ENCODE measurements around the gene NGF.

The NGF gene

GRCh38 chr1:115283249-115283648, 54.8 kb downstream of the NGF start:
- TF ChIP-seq POLR2AphosphoS5 (IDR thresholded peaks at IDR 0.05; ENCODE audit: low read depth, low read length), result no peak

- TF ChIP-seq SIN3A (IDR thresholded peaks at IDR 0.05; ENCODE audit: borderline replicate concordance, insufficient read depth, low read length) (no peak), POLR2AphosphoS5 (IDR thresholded peaks at IDR 0.05; ENCODE audit: low read depth, low read length) (no peak), REST (IDR thresholded peaks at IDR 0.05; ENCODE audit: insufficient read depth in 1 of 2, low read depth in 2 of 2, low read length in 2 of 2) (no peak), TAF1 (IDR thresholded peaks at IDR 0.05; ENCODE audit: borderline replicate concordance, insufficient read depth, low read length) (no peak), FOXP2 (optimal IDR thresholded peaks at IDR 0.05; ENCODE audit: borderline replicate concordance, extremely low read depth, extremely low read length, insufficient read depth) (no peak)
These were observed 55.2 kb downstream of the NGF start for GRCh38 chr1:115282807-115283208.

- TF ChIP-seq REST (IDR thresholded peaks at IDR 0.05; ENCODE audit: insufficient read depth in 1 of 2, low read depth in 2 of 2, low read length in 2 of 2) (no peak), FOXP2 (optimal IDR thresholded peaks at IDR 0.05; ENCODE audit: borderline replicate concordance, extremely low read depth, extremely low read length, insufficient read depth) (no peak), SIN3A (IDR thresholded peaks at IDR 0.05; ENCODE audit: borderline replicate concordance, insufficient read depth, low read length) (no peak), TAF1 (IDR thresholded peaks at IDR 0.05; ENCODE audit: borderline replicate concordance, insufficient read depth, low read length) (no peak), POLR2AphosphoS5 (IDR thresholded peaks at IDR 0.05; ENCODE audit: low read depth, low read length) (no peak)
These were observed 56.9 kb downstream of the NGF start for GRCh38 chr1:115281143-115281542.

- TF ChIP-seq POLR2AphosphoS5 (IDR thresholded peaks at IDR 0.05; ENCODE audit: low read depth, low read length) (no peak), SIN3A (IDR thresholded peaks at IDR 0.05; ENCODE audit: borderline replicate concordance, insufficient read depth, low read length) (no peak), TAF1 (IDR thresholded peaks at IDR 0.05; ENCODE audit: borderline replicate concordance, insufficient read depth, low read length) (no peak), REST (IDR thresholded peaks at IDR 0.05; ENCODE audit: insufficient read depth in 1 of 2, low read depth in 2 of 2, low read length in 2 of 2) (no peak), FOXP2 (optimal IDR thresholded peaks at IDR 0.05; ENCODE audit: borderline replicate concordance, extremely low read depth, extremely low read length, insufficient read depth) (no peak)
These were observed 58.0 kb downstream of the NGF start for GRCh38 chr1:115280064-115280463.

- TF ChIP-seq SIN3A (IDR thresholded peaks at IDR 0.05; ENCODE audit: borderline replicate concordance, insufficient read depth, low read length), result no peak
- no peak for TF ChIP-seq REST (IDR thresholded peaks at IDR 0.05; ENCODE audit: insufficient read depth in 1 of 2, low read depth in 2 of 2, low read length in 2 of 2)
- no peak for TF ChIP-seq POLR2AphosphoS5 (IDR thresholded peaks at IDR 0.05; ENCODE audit: low read depth, low read length)
These were observed 59.8 kb downstream of the NGF start for GRCh38 chr1:115278211-115278610.

All from PFSK-1 (cell line).